HCT116 (cell line): Measurements from ENCODE around the gene GCSAM. TPM values are rescaled to one million over a fixed set of nuclear protein-coding genes. Genes with fewer than 3 reads are reported as not detected.

Source experiments
- ATAC-seq: fragments of 200-7000 bp; cut with Tn5 transposase; 2 replicates; pipeline ENCODE4 v1.9.1; 2020; ENCODE audit warnings: mild to moderate bottlenecking, moderate library complexity
- BruUV-seq: library from RNA; stranded (reverse); fragments of 400-500 nt; replicated peaks from 2 replicates; lab custom pipeline; 2021; lab: Mats Ljungman, UMichigan
- CTCF ChIA-PET: fragments of 300-600 bp; sonication (Branson Sonifier 250); formaldehyde crosslinking; loops from one replicate; lab custom pipeline; 2021; ENCODE audit warnings: antibody characterized with exemption; lab: Charles Lee
- POLR2A ChIA-PET: fragments of 300-600, 350-600 bp; sonication (Branson Sonifier 250); formaldehyde crosslinking; loops from one replicate; lab custom pipeline; 2021; ENCODE audit warnings: antibody characterized with exemption; lab: Charles Lee
- RAD21 ChIA-PET, 2 experiments: fragments of 300-600 bp; sonication (Branson Sonifier 250); formaldehyde crosslinking; loops; one replicate each; lab custom pipeline; 2023; ENCODE audit warnings: low total read pairs in 2 of 2; ENCODE audit not compliant: uncharacterized antibody in 2 of 2, unreplicated experiment in 2 of 2, low non-redundant PET in 1 of 2; lab: Charles Lee
- DNase-seq: peaks from one replicate; pipeline ENCODE4 v3.0.0-alpha.2; 2010; ENCODE audit warnings: low read depth, low spot score
- H2AFZ ChIP-seq: fragments of 200-600 bp; shearing (Covaris generic), sonication (generic); 2 replicates; pipeline ENCODE4 v1.6.1; 2017; ENCODE audit warnings: low read depth, mixed run types, mixed read lengths, antibody characterized with exemption, low read length; ENCODE audit not compliant: poor library complexity, severe bottlenecking
- H3K27ac ChIP-seq: 2 replicates; pipeline ENCODE4 v1.5.1; 2012; ENCODE audit warnings: low read depth, low read length
- H3K27me3 ChIP-seq: fragments of 200-600 bp; sonication (generic); 2 replicates; pipeline ENCODE4 v1.6.1; 2016; ENCODE audit warnings: mixed run types, low read length, mixed read lengths; ENCODE audit not compliant: insufficient read depth
- H3K36me3 ChIP-seq, 2 experiments: fragments of 200-500 bp in 1 of 2; fragments of 200-600 bp in 1 of 2; sonication (Bioruptor generic) in 1 of 2; sonication (generic) in 1 of 2; 2 replicates each; pipeline versions ENCODE4 v1.5.1 to v1.6.1; 2014 to 2016; ENCODE audit warnings: low read length in 2 of 2, inconsistent platforms in 1 of 2, mixed read lengths in 1 of 2, mixed run types in 1 of 2; ENCODE audit not compliant: insufficient read depth in 2 of 2, control insufficient read depth in 1 of 2
- H3K4me1 ChIP-seq, 2 experiments: fragments of 200-600 bp in 1 of 2; sonication (generic) in 1 of 2; 2 replicates each; pipeline versions ENCODE4 v1.5.1 to v1.6.1; 2012 to 2017; ENCODE audit warnings: low read length in 2 of 2, inconsistent platforms in 1 of 2, mild to moderate bottlenecking in 1 of 2, mixed read lengths in 1 of 2, mixed run types in 1 of 2, moderate library complexity in 1 of 2; ENCODE audit not compliant: insufficient read depth in 2 of 2, control insufficient read depth in 1 of 2
- H3K4me2 ChIP-seq: fragments of 200-600 bp; sonication (generic); 2 replicates; pipeline ENCODE4 v1.6.1; 2017; ENCODE audit warnings: mixed run types, low read length, mixed read lengths
- H3K4me3 ChIP-seq, 2 experiments: fragments of 200-600 bp in 1 of 2; sonication (generic) in 1 of 2; replicated peaks in 1 of 2; 2 replicates each; pipeline ENCODE4 v1.5.1; 2011 to 2016; ENCODE audit warnings: low read length in 2 of 2, control low read depth in 1 of 2, low read depth in 1 of 2, mild to moderate bottlenecking in 1 of 2, mixed read lengths in 1 of 2, mixed run types in 1 of 2
- H3K79me2 ChIP-seq: fragments of 200-600 bp; sonication (generic); 2 replicates; pipeline ENCODE4 v1.6.1; 2017; ENCODE audit warnings: mild to moderate bottlenecking, mixed run types, low read length, moderate library complexity, mixed read lengths; ENCODE audit not compliant: insufficient read depth
- H3K9ac ChIP-seq: fragments of 200-600 bp; sonication (generic); 2 replicates; pipeline ENCODE4 v1.6.1; 2016; ENCODE audit warnings: low read length, mixed read lengths
- H3K9me2 ChIP-seq: fragments of 200-600 bp; sonication (generic), shearing (Covaris generic); 2 replicates; pipeline ENCODE4 v1.6.1; 2017; ENCODE audit warnings: mixed run types, mild to moderate bottlenecking, moderate library complexity; ENCODE audit not compliant: insufficient read depth
- H3K9me3 ChIP-seq, 2 experiments: fragments of 200-500 bp in 1 of 2; fragments of 200-600 bp in 1 of 2; sonication (Bioruptor generic) in 1 of 2; sonication (generic) in 1 of 2; 2 replicates each; pipeline ENCODE4 v1.6.1; 2014 to 2017; ENCODE audit warnings: low read length in 2 of 2, mixed read lengths in 2 of 2, inconsistent platforms in 1 of 2, low read depth in 1 of 2, mild to moderate bottlenecking in 1 of 2, mixed run types in 1 of 2, moderate library complexity in 1 of 2; ENCODE audit not compliant: control insufficient read depth in 1 of 2, insufficient read depth in 1 of 2
- H4K20me1 ChIP-seq: fragments of 200-600 bp; sonication (generic), shearing (Covaris generic); 2 replicates; pipeline ENCODE4 v1.6.1; 2017; ENCODE audit warnings: mixed run types, mild to moderate bottlenecking, moderate library complexity; ENCODE audit not compliant: insufficient read depth
- CBX3 ChIP-seq: IDR thresholded peaks from 2 replicates; pipeline ENCODE4 v1.6.1; 2012; ENCODE audit warnings: low read depth
- EZH2 ChIP-seq: fragments of 200-600 bp; sonication (generic); IDR thresholded peaks from 2 replicates; pipeline ENCODE4 v1.6.1; 2017; ENCODE audit warnings: antibody characterized with exemption, mixed run types
- JUND ChIP-seq: IDR thresholded peaks from 2 replicates; pipeline ENCODE4 v1.6.1; 2012
- POLR2AphosphoS5 ChIP-seq: IDR thresholded peaks from 2 replicates; pipeline ENCODE4 v1.6.1; 2011; ENCODE audit warnings: mild to moderate bottlenecking, low read depth, low read length, moderate library complexity
- REST ChIP-seq: IDR thresholded peaks from 2 replicates; pipeline ENCODE4 v1.6.1; 2012; ENCODE audit warnings: low read depth
- SP1 ChIP-seq: IDR thresholded peaks from 2 replicates; pipeline ENCODE4 v1.6.1; 2012; ENCODE audit warnings: low read depth
- TCF7L2 ChIP-seq: IDR thresholded peaks from 2 replicates; pipeline ENCODE4 v1.7.0; 2011; ENCODE audit warnings: borderline replicate concordance, inconsistent platforms; ENCODE audit not compliant: insufficient read depth, insufficient read length; ENCODE audit errors: extremely low read depth
- ZNF274 ChIP-seq: fragments of 200-500 bp; sonication (Bioruptor generic); IDR thresholded peaks from 2 replicates; pipeline ENCODE4 v1.6.1; 2014; ENCODE audit warnings: mild to moderate bottlenecking, low read depth, low read length, inconsistent platforms
- intact Hi-C: fragments of 100-400 bp; cut with micrococcal nuclease; formaldehyde crosslinking; loops from 2 replicates; pipeline ENCODE4 v1.10.0; 2022
- total RNA-seq: library from RNA; stranded (reverse); gene quantifications from one replicate; pipeline ENCODE4 v1.2.1, GENCODE V29; 2021; ENCODE audit not compliant: unreplicated experiment

The GCSAM gene
- total RNA-seq, 1 experiment from 2014 or later, result not detected

- H3K9me2 ChIP-seq, result no peaks in the 10 kb centered on the region
- ATAC-seq (no peak), DNase-seq (no peak)
- CTCF ChIA-PET, result no interaction called here
- H3K9ac ChIP-seq, result no peak overlapping the region
- no TSS peak for BruUV-seq
- peaks cover 25 to 37% of the 10 kb centered on the region in 2 experiments; a peak in 3 of 4 replicates for H3K36me3 ChIP-seq
- no peak overlapping the region for H3K4me3 ChIP-seq
- POLR2A ChIA-PET, result no interaction called here
- no peaks in the 10 kb centered on the region for H3K27me3 ChIP-seq
- RAD21 ChIA-PET, result no interaction called here
- no peaks in the 10 kb centered on the region for H3K79me2 ChIP-seq
- H4K20me1 ChIP-seq, result no peaks in the 10 kb centered on the region
- intact Hi-C loops, result loop anchor here (5.0 to 10.0 kb wide), 2 partner anchors 418 to 860 kb away; partner anchors contain the start of gene CD200R1
- no peaks in the 10 kb centered on the region for H3K4me1 ChIP-seq
- TF ChIP-seq TCF7L2, result no peak
- TF ChIP-seq SP1, result no peak
- TF ChIP-seq POLR2AphosphoS5, result no peak
- TF ChIP-seq ZNF274, result no peak
- no peak for TF ChIP-seq JUND
- no peak for TF ChIP-seq REST
- no peak for TF ChIP-seq EZH2
- TF ChIP-seq CBX3, result no peak
- no peak overlapping the region for H3K27ac ChIP-seq
- H3K9me3 ChIP-seq, result no peaks in the 10 kb centered on the region
- H3K4me2 ChIP-seq, result no peak overlapping the region
- no peak overlapping the region for H2AFZ ChIP-seq
Measured at GRCh38 chr3:112114576-112115160, 18.4 kb downstream of the GCSAM start.
